HepG2 (cell line): ENCODE measurements around the gene SNX21.

Experiments used
- ATM ChIP-seq: fragments of 450-650 bp; IDR thresholded peaks from 2 replicates; pipeline ENCODE4 v1.7.1; 2017; ENCODE audit warnings: mild to moderate bottlenecking, borderline replicate concordance
- CERS6 ChIP-seq: sonication (generic); formaldehyde crosslinking; IDR thresholded peaks from 2 replicates; pipeline ENCODE4 v1.5.0; 2020; ENCODE audit warnings: missing genetic modification reagents
- EZH2 ChIP-seq: conservative IDR thresholded peaks from 2 replicates; pipeline ENCODE4 v1.6.1; 2012; ENCODE audit warnings: mild to moderate bottlenecking, low read depth, low read length, moderate library complexity
- GABPA ChIP-seq, 2 experiments: IDR thresholded peaks; 2 replicates each; pipeline ENCODE4 v1.6.1; 2011 to 2016; ENCODE audit warnings: low read depth in 2 of 2, low read length in 1 of 2, missing biosample characterization in 1 of 2, missing genetic modification characterization in 1 of 2
- GTF2F1 ChIP-seq: fragments of 150-350 bp; IDR thresholded peaks from 2 replicates; pipeline ENCODE4 v1.6.1; 2014; ENCODE audit warnings: low read length
- MATR3 ChIP-seq: sonication (generic); formaldehyde crosslinking; IDR thresholded peaks from 2 replicates; pipeline ENCODE4 v1.4.0; 2020; ENCODE audit warnings: missing genetic modification reagents
- MYPOP ChIP-seq: sonication (generic); formaldehyde crosslinking; IDR thresholded peaks from 2 replicates; pipeline ENCODE4 v1.8.1; 2023; ENCODE audit warnings: mild to moderate bottlenecking, moderate library complexity, missing genetic modification reagents
- POLR2AphosphoS2 ChIP-seq: IDR thresholded peaks from 2 replicates; pipeline ENCODE4 v1.6.1; 2011; ENCODE audit warnings: low read depth, low read length, improper control_type of control experiment
- RAD21 ChIP-seq: fragments of 450-650 bp; formaldehyde crosslinking; IDR thresholded peaks from 2 replicates; pipeline ENCODE4 v1.5.0; 2020; ENCODE audit warnings: mild to moderate bottlenecking
- SMC3 ChIP-seq: IDR thresholded peaks from 2 replicates; pipeline ENCODE4 v1.6.1; 2011; ENCODE audit warnings: low read length, improper control_type of control experiment
- ZMAT5 ChIP-seq: sonication (generic); formaldehyde crosslinking; IDR thresholded peaks from 2 replicates; pipeline ENCODE4 v1.5.0; 2020; ENCODE audit warnings: mild to moderate bottlenecking, low read depth, missing genetic modification reagents, borderline replicate concordance
- ZNF775 ChIP-seq: sonication (generic); formaldehyde crosslinking; IDR thresholded peaks from 2 replicates; pipeline ENCODE4 v1.4.0; 2020; ENCODE audit warnings: missing genetic modification reagents, mild to moderate bottlenecking, moderate library complexity, borderline replicate concordance
- TF ChIP-seq, protein P1 (sequence below): sonication (generic); formaldehyde crosslinking; IDR thresholded peaks from 2 replicates; pipeline ENCODE4 v1.5.0; 2020; ENCODE audit warnings: mild to moderate bottlenecking, missing genetic modification reagents, moderate library complexity

DNA sequence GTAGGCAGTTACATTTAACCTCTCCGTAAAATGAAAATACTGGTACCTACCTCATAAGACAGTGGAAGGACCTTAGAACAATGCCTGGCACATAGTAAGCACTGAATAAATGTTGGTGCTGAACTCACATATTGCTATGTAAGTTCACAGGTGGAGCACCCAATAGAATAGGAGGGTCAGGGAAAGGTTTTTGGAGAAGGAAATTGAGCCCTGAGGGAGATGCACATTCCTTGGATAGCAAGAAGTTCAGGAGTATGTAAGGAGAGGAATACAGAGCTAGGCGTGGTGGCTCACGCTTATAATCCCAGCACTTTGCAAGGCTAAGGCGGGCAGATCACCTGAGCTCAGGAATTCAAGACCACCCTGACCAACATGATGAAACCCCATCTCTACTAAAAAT is 14.1 kb upstream of the SNX21 start:
- TF ChIP-seq RAD21 (CRISPR knock-in tag) (no peak), SMC3 (no peak), POLR2AphosphoS2 (no peak), MYPOP (no peak), ATM (no peak), GABPA (IDR thresholded peaks at IDR 0.05; ENCODE audit: low read depth, low read length) (no peak), GABPA (CRISPR knock-in tag; IDR thresholded peaks at IDR 0.05; ENCODE audit: low read depth) (no peak), EZH2 (no peak), GTF2F1 (no peak), ZNF775 (CRISPR knock-in tag) (no peak), MATR3 (CRISPR knock-in tag) (no peak), CERS6 (CRISPR knock-in tag) (no peak), ZMAT5 (no peak)
- TF ChIP-seq, protein P1, sequence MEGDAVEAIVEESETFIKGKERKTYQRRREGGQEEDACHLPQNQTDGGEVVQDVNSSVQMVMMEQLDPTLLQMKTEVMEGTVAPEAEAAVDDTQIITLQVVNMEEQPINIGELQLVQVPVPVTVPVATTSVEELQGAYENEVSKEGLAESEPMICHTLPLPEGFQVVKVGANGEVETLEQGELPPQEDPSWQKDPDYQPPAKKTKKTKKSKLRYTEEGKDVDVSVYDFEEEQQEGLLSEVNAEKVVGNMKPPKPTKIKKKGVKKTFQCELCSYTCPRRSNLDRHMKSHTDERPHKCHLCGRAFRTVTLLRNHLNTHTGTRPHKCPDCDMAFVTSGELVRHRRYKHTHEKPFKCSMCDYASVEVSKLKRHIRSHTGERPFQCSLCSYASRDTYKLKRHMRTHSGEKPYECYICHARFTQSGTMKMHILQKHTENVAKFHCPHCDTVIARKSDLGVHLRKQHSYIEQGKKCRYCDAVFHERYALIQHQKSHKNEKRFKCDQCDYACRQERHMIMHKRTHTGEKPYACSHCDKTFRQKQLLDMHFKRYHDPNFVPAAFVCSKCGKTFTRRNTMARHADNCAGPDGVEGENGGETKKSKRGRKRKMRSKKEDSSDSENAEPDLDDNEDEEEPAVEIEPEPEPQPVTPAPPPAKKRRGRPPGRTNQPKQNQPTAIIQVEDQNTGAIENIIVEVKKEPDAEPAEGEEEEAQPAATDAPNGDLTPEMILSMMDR (CRISPR knock-in tag): no peak
